AG08396 (cell line): Measurements from ENCODE around the gene PSMA4.
"Not testable (repeated sequence)": the region's sequence is repeated elsewhere in the genome, so short reads cannot be mapped to it uniquely, and the experiment has no call there.

Experiments used
- DNase-seq: peaks from one replicate; pipeline ENCODE4 v3.0.0; 2012; ENCODE audit warnings: low spot score, mixed read lengths

Gene PSMA4

GRCh38 chr15:78540141-78540870 lies at the start of gene PSMA4:
PSMA4 (plus strand) TSS chr15:78540444; CDS start chr15:78541928, 1,484 bp downstream.
- DNase-seq, result peak; percentile 97

- DNase-seq, result no peak
These were observed 47.4 kb upstream of the PSMA4 start for GRCh38 chr15:78492872-78493271.

DNA sequence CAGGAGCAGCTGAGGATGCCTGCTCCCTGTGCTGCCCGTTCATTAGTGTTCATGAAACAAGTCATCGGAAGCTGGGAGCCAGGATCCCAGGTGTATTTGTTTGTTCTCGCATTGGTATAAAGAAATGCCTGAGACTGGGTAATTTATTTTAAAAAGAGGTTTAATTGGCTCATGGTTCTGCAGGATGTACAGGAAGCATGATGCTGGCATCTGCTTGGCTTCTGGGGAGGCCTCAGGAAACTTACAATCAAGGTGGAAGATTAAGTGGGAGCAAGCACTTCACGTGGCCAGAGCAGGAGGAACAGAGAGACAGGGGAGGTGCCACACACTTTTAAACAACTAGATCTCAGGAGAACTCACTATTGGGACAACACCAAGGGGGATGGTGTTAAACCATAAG lies 38.4 kb upstream of the PSMA4 start:
- no peak for DNase-seq

DNA sequence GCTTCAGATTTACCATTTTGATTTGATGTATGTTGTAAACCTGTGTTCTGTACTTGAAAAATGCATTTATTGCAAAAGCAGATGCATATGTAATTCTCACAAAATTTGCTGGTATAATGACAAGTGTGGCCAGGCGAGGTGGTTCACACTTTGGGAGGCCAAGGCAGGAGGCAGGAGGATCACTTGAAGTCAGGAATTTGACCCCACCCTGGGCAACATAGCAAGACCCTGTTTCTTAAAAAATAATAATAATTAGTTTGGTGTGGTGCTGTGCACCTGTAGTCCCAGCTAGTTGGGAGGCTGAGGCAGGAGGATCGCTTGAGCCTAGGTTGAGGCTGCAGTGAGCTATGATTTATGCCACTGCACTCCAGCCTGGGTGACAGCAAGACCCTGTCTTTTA lies 37.6 kb upstream of the PSMA4 start:
- DNase-seq, result no peak

DNA sequence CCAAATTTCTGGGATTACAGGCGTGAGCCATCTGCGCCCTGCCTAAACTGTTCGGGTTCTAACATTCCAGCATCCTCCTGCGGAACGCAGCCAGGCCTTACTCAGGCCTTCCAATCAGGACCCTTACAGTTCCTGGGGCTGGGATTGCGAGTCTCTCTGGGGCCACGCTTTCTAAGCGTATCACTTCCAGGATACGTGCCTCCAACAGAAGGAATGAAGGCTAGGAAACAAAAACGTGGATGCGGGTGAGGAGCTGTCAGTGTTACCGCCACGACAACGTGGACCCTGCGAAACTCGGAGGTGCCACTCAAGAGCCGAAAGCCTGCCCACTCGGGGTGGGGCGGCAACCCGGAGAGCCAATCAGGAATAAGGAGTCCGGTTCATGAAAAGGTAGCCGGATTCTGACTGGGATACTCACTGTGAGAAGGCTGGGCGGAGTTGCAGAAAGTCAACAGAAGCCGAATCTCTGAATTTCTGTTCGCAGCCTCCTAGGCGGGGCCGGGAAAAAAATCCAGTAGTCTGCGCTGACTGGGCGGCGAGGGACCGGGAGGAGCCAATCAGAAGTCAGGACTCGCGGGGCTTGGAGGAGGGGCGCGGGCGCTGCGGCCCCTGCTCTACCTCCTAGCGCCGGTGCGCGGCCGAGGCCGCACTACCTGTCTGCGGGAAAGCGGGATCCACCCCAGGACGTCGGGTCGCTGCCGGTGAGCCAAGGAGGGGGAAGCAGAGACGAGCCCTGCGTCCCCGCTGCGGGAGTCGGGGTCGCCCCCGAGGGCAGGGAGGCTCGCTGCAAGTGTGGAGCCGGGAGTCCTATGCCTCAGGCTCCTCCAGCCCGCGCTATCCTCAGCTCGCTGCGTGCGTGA lies 33.0 kb upstream of the PSMA4 start, which contains the start of gene HYKK:
Gene HYKK, plus strand, starts transcription at position 607 of the 860 bp plus-strand sequence. CDS start 5,512 bp downstream, outside the sequence.
- DNase-seq, result peak; percentile 96

DNA sequence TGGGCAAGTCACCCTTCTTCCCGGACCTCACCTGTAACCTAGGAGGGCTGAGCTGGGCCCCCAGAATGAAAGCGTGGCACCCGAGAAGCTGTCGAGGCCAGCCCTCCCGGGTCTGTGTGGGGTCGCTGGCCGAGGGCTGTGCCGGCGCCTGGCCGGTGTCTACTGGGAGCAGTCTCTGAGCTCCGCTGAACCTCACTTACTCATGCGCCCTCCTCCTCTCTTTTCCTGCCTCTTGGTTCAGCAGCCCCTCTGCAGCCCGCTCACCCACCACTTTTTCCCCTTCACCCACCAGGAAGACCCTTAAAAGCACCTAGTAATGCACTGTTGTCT lies 32.4 kb upstream of the PSMA4 start:
- no peak for DNase-seq

DNA sequence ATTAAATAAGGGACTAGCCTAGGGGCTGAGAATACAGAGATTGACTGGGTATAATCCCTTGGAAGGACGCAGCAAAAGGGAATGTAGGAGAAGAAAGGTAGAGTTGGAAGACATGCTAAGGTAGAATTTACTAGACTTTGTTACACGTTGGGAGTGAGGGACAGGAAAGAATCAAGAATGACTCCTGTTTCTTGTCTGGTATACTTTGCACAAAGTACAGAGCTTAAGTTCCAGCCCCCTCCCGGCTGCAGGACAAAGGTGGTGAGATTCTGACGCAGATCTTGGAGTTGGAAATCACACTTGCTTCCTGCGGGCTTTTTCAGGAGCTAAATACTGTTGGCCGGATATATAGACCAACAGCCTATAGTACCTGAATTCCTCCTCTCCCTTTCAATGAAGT lies 32.0 kb upstream of the PSMA4 start:
- DNase-seq, result no peak

DNA sequence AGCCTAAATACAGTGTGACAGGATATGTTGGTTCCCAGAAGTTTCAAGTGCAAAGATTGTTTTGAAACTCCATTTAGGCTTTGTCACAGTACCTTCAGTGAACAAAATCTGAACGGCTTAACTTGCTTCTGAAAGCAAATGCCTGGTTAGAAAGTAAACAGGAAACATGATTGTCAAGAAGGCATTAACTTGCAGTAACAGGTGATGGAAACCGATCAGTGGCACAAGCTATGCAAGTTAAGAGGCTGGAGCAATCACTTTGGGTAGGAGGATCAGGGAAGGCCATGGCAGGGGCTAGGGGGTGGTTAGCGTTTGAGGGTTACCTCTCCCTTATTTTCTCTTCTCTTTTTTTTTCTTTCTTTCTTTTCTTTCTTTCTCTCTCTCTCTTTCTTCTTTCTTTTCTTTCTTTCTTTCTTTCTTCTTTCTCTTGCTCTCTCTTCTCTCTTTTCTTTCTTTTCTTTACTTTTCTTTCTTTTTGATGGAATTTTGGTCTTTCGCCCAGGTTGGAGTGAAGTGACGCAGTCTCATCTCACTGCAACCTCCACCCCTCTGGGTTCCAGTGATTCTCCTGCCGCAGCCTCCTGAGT lies 30.4 kb upstream of the PSMA4 start:
- DNase-seq, result no peak

GRCh38 chr15:78520035-78520434 lies 20.2 kb upstream of the PSMA4 start:
- DNase-seq, result not testable (repeated sequence)

GRCh38 chr15:78524230-78524629 lies 16.0 kb upstream of the PSMA4 start:
- DNase-seq, result no peak

GRCh38 chr15:78527325-78527724 lies 12.9 kb upstream of the PSMA4 start:
- DNase-seq, result no peak

DNA sequence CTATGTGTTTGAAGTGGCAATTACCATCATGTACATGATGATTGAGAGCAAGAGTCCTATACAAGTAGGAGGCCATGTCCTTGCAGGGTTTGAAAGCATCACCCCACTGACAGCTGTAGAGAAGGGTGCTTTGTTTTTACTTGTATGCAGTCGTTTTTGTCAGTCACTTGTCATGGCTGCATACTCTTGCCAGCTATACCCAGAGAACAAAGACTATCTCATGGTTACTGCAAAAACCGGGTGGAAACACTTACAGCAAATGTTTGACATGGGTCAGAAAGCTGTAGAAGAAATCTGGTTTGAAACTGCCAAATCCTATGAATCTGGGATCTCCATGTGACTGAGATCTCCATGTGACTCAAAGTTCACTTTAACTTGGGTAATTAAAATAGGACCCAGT lies 6.9 kb upstream of the PSMA4 start:
- no peak for DNase-seq

DNA sequence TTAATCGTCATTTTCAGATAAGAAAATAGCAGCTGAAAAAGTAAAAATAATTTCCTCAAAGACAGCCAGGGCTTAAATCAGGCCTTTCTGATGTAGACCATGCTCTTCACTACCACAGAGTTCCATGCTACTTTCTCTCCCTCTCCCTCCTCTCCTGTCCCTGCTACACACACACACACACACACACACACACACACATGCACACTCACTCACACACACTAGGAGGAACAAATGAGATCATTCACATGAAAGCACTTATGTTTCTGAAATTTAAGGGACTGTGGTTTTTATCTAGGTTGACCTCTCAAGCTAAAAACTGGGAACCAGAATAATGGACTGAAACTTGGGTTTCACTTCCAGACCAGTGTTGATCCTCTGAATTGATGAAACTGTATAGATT lies 4.1 kb upstream of the PSMA4 start:
- no peak for DNase-seq

DNA sequence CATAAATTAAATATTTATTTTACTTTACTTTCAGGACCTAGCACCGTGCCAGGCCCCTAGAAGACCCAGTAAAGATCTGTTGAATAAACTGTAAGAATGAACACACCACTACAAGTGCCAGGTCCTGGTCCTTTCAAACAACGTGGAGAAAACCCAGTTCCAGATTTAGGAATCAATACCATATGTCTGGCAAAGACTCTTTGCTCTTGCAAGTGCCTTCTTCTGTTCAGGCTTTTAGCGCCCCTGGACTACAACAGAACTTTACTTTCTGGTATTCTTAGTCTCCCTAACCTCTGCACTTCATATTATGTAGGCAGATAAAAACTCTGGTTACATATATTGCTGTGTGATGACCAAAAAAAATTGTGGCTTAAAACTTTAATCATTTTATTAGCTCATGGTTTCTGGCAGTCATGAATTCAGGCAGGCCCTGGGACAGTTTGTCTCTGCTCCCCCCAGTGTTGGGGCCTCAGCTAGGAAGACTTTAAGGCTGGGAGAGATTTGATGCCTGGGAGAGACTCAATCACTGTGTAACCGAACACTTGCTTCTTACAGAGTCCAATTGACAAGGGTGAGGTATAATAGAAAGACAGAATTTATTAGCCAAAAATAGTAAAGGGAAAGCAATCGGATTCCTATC lies 2.9 kb upstream of the PSMA4 start:
- no peak for DNase-seq

DNA sequence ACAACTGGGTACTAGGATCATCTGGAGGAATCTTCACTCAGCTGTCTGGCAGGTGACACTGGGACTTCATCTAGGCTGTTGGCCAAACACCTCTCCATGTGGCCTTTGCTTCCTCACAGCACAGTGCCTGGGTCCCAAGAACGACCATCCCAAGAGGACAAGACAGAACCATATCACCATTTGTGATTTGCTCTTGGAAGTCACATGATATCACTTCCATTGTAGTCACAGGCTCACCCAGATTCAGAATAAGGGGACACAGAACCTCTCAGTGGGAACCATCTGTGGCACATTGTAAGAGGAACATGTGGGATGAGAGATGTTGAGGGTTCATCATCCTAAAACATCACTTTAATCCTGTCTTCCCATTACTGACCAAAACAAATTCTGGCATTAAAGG lies 1.9 kb upstream of the PSMA4 start:
- no peak for DNase-seq

- not testable (repeated sequence) for DNase-seq
These were observed 642 bp upstream of the PSMA4 start for GRCh38 chr15:78539464-78540140.

DNA sequence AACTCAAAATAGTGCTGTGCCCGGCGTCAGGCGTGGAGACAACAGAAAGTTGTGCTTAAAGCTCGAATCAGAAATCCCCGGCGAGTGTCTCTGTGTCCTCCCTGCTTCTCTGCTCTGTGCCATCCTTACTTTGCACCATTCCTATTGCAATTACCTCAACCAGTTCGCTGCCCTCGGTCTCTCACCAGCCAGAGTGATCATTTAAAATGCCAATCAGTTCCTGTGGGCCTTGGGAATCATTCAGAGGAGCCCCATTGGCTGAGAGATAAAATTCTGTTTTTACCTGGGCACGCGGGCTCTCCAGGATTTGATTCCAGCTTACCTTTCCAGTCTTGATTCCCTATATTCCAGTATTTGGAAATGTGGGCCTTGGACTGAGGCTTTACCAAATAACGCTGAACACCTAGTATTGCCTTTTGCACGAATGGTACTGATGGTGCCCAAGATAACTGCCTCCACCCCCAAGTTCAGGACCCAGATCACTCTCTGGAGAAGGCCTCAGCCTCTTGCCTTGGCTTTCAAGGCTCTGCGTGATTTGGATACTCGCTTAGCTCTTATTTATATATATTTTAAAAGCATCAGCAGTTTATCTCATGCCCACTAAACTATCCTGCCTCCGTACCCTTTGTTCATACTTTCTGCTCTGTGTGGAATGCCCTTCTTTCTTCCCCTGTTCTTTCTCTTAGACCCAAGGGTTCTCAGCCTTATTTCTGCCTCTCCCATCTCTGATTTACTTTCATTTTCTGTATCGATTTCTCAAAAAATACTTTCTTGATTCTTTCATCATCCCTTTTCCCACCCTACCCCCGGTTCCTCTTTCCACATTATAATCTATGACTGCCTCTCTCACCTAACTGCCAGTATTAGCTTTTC lies 863 bp downstream of the PSMA4 start:
- peak; percentile 29 for DNase-seq

DNA sequence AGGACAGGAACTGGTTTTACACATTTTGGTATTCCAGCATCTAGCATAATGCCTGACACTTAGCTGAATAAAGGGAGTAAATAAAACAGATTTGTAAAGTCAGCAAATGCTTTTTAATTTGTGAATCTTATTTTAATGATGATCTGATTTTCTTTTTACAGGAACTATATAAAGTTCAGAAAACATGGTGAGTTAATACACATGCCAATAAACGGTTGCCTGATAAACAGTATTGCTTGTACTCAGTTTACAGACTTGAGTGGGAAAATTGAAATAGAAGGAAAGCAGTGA lies 1.4 kb downstream of the PSMA4 start:
- no peak for DNase-seq

GRCh38 chr15:78542647-78543046 lies 2.4 kb downstream of the PSMA4 start:
- no peak for DNase-seq

GRCh38 chr15:78550194-78550593 lies 9.9 kb downstream of the PSMA4 start:
- no peak for DNase-seq

GRCh38 chr15:78550815-78551214 lies 10.6 kb downstream of the PSMA4 start:
- DNase-seq, result no peak
